ENCODE measurements around the gene EFCAB6.

Gene EFCAB6

DNA sequence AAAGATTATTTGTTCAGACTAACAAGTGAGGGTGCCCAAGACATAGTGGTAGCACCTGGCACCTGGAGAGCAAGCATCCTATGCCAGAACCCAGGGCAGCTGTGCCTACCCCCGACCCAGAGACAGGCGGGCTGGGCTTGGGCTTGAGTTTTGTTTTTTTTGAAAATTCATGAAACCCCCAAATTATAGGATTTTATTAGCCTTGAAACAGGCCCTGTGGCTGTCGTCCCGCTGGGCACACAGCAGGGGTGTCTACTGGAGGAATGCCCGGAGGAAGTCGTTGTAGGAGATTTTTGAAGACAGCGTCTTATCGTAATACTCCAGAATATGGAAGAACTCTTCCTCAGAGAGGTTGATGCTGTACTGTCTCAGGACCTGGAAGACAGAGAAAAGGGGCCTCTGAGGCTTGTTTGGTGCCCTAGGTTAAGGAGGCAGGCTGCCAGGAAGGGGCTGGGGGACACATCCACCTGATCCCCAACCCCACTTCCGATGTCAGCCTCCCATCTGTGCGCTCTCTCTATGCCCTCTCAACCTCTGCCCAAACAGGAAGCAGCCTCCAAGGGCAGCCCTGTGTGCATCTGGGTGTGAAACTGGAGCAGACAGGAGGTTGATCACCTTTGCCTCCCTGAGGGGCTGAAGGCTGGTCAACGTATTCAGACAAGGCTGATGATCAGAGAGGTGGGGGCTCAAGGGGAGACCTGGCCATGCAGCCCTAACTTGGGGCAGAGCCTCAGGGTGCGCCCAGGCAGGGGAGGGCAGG lies 283.3 kb downstream of the EFCAB6 start:
- no peak for DNase-seq (ENCODE audit: low spot score)

DNA sequence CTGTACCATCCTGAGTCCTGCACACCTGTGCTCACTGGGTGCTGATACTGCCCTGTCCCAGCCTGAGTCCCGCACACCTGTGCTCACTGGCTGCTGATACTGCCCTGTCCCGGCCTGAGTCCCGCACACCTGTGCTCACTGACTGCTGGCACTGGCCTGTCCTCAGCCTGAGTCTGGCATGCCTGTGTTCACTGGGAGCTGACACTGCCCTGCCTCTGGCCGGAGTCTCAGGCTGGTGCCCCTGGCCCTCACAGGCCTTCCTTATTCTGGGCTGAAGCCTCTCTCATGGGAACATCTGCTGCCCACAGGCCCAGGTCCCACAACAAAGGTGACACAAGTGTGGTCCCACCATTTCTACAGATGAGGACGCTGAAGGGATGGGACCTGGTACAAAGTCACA lies 285.2 kb downstream of the EFCAB6 start:
- DNase-seq (ENCODE audit: low spot score) = no peak

DNA sequence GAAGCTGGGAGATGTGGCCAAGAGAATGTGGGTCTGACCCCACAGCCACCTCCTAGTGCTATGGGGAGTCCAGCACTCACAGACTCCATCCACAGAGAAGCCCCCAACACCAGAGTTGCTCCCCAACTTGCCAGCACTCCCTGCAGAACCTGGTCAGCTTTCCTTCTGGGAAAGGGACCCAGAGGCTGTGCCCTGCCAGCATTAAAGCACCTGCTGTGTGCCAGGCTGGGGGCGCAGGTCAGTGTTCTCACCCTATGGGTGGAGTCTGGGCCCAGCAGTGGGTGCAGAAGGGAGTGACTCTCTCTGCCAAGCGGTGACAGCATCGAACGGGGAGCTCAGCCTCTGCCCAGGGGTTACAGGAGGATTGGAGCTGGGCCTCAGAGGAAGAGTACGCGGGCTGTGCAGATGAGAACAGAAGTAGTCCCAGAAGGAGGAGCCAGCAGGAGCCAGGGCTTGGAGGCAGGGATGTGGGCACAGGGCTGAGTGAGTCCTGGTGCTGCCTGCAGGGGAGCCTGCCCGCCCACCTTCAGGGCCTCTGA lies 285.9 kb downstream of the EFCAB6 start:
- DNase-seq (ENCODE audit: low spot score) = no peak

DNA sequence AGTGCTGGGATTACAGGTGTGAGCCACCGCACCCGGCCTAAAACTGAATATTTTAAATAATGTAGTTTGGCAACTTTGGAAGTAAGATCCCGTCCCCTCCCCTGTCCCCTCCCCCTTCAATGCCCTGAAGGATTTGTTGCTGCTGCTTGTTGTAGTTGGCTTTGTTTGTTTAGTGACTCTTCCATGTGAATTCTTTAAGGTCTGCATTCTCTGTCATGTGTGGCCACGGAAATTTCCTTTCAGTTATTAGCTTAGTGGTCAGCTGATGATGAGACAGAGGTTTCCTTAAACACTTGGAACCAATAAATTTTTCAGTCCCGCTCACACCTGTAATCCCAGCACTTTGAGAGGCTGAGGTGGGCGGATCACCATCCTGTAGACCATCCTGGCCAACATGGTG lies 290.4 kb downstream of the EFCAB6 start:
- no peak for DNase-seq (ENCODE audit: low spot score)

DNA sequence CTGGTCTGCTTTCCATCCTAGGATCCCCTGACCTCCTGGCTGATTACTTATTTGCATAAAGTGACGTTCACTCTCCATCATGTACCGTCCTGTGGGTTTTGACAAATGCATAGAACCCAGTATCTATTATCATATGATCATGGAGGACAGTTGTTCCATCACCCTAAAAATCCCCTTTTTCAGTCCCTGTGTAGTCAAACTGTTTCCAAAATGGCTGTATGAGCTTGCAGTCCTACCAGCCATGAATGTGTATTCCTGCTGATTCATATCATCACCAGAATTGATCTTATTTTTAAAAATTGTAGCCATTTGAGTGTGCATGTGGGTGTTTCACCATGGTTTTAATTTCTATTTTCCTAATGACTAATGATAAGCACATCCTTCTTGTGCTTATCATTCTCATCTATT lies 291.5 kb downstream of the EFCAB6 start:
- DNase-seq (ENCODE audit: low spot score) = no peak

DNA sequence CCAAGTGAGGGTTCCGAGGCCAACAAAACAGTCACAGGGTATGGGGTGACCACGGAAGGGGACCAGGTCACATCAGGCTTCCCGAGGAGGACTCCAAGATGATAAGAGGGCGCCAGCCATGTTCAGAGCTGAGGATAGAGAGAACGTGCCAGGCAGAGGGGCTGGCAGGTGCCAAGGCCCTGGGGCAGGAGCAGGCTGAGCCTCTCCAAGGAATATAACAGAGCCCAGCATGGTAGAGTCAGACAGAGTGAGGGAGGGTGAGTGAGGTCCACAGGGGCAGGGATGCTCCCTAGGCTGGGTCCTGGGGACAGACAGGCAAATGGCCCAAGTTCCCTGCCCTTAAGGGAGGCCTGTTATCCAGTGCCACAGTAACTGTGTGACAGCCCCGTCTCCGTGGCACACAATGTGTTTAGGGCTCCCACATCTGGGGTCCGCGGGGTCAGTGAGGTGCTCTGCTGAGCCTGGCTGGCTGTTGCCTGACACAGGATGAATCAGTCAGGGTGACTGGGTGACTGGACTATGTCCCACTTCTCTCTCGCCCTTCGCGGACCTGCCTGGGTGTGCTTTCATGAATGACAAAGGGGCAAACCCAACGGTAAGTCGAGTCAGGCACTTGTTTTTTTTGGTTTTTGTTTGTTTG lies 295.0 kb downstream of the EFCAB6 start:
- no peak for DNase-seq (ENCODE audit: low spot score)

DNA sequence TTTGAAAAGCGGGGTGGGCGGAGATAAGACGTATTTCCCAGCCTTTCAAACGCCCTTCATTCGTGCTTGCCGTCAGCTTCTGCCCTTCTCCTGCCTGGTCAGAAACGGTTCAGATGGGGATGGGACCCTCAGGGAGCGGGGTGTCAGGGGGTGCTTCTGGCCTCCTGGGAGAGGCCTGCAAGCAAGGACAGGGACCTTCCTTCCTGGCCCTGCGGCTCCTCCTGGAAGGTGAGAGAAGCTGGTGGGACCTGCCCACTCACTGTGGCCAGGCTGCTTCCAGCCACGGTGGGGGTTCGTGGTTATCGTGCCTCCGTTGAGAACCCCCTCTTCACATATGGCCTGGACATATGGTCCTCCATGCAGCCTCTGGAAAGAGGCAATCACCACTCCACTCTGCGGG lies 295.7 kb downstream of the EFCAB6 start:
- no peak for DNase-seq (ENCODE audit: low spot score)

DNA sequence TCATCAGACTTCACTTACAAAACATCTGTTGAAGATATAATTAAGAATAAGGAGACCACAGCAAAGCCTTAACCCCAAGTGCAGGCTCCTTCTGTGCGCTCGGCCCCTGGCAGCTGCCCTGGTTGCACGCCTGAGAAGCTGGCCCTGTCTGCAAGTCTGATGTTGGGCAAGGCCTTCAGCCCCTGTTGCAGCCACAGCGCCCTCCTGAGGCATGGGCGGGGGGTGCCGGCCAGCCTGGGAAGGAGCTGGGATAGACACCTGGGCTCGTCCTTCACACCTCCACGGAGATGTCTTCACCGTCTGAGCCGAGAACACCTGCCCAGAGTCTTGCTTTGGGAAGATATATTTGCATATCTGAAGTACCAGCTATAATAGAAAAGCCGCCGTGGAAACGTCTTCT lies 296.2 kb downstream of the EFCAB6 start:
- no peak for DNase-seq (ENCODE audit: low spot score)

DNA sequence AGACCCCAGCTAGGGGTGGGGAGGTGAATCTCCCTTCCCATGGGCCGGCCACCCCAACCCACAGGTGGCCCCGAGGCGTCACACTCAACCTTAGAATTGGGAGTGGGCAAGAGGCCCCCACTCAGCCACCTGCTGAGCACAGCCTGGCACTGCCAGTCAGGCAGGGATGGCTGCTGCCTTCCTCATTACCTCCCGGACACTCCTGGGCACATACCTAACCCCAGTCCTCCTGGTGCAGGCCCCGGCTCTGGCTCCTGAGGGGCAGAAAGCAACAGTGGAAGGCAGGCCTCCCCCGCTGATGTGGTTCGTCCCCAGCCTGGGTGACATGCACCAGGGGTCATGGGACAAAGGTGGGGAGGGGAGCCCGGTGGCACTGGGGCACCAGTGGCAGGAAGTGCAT lies 296.7 kb downstream of the EFCAB6 start:
- no peak for DNase-seq (ENCODE audit: low spot score)

DNA sequence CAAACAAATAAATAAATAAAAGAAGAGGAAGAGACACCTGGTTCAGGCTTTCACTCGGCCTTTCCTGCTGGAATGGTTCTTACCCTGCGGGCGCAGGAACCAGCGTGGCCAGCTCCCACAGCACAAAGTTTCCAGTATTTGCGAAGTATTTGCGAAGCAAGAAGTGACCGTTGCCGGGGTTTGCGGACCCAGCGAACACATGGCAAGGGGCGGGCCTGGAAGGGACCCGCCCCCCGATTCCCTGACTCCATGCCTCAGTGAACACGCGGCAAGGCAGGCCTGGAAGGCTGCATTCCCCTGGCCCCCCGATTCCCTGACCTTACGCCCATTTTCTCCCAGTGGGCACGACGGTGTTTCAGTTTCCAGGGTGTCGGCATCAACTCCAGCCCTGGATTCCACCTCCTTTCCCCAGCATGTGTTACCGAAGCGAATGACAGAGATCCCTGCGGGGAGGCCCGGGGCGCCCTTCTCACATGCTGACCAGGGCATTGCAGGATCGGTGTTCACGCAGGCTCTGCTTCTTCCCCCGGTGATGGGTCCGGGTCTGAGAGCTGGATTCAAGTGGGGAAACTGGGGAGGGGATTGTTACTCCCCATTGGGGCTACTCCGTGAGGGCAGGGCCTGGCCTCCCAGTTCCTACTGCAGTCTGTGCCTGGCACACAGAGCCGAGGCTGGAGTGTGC lies 297.5 kb downstream of the EFCAB6 start:
- no peak for DNase-seq (ENCODE audit: low spot score)

DNA sequence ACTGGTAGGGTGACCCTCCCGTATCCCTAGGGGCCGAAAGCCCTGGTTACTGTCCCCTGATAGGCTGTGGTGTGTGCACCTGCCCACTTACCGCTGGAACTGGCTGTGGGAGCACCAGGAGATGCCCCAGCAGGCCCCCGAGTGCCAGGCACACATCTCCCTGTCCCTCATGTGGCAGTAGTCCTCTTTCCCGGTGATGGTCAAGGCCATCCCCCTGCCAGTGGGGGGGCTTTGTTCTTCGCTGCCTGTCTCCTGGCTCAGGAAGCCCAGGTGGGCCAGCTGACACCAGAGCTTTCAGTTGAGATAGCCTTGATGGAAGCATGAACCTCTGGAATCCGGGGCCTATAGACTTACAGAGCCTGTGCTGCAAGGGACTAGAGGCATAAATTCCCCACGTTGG lies 299.8 kb downstream of the EFCAB6 start:
- DNase-seq (ENCODE audit: low spot score) = no peak

DNA sequence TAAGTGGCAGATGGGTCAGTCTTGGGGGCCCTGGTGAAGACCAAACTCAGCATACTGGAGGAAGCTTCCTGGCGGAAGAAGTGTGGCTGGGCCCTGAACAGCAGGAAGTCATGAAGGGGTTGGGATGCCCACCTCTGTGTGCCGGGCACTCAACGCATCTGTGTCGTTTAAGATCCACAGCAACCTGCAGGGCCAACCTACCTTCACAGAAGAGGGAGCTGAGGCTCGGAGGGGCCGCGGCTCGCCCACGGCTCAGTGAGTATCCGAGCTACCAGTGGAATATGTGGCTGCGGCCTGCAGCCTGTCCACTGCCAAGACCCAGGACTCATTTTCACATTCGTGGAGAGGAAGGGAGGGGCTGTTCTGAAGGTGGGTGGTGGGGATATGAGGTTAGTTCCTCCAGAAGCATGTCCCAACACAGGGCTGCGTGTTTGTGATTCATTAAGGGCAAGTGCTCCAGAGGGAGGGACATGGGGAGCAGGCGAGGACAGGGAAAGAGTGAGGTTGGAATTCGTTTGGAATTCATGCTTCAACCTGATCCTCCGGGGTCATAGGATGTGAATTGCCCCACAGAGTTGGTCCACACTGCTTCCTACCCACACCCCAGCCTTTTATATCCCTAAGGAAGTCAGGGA lies 300.7 kb downstream of the EFCAB6 start:
- DNase-seq (ENCODE audit: low spot score) = no peak

DNA sequence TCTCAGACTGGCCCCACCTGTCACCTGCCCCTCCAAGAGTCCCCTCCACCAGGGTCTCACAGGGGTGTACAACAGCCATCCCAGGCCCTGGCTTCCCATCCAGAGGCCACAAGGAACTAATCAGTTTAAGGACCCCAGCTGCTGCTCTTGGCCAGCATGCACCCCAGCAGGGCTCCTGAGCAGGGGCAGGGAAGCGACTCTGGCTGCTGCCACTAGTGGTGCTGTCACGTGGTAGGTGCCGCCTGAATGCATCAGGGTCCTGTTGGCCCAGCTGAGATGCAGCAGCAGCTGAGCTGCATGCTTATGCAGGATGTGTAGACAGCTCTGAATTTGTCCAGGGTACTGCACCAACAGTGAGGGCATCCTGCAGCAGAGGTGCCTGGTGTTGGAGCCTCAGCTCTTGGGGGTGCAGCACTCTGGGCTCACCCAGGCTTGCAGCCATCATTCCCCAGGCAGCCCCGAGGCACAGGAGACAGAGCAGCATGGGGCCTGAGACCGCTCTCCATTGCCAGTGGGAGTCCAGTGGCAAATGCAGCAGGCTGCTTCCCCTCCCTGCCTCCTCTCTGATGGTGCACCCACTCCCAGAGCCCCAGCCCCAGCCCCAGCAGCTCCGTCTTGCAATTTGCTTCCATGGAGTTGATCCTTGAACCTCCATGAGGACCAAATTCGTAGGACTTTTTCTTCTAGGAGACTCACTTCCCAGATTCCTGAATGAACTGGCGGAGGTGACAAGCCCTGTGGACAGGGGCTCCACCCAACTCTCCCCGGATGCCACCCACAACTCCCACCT lies 301.6 kb downstream of the EFCAB6 start:
- no peak for DNase-seq (ENCODE audit: low spot score)

DNA sequence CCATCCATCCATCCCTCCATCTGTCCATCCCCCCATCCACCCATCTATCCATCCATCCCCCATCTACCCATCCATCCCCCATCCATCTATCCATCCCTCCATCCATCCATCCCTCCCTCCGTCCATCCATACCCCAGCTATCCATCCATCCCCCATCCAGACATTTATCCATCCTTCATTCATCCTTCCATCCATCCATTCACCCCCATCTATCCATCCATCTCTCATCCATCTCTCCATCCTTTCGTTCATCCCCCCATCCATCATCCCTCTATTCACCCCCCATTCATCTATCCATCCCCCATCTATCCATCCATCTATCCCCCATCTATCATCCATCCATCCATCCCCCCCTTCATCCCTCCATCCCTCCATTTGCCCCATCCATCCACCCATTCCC lies 302.8 kb downstream of the EFCAB6 start:
- DNase-seq (ENCODE audit: low spot score) = no peak

DNA sequence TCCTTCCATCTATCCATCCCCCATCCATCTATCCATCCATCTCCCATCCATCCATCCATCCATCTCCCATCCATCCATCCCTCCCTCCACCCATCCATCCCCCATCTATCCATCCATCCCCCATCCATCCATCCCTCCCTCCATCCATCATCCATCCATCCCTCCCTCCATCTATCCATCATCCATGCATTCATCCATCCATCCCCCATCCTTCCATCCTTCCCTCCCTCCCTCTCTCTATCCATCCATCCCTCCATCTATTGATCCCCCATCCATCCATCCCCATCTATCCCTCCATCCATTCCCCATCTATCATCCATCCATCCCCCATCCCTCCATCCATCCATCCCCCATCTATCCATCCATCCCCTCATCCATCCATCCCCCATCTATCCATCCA lies 303.6 kb downstream of the EFCAB6 start:
- no peak for DNase-seq (ENCODE audit: low spot score)

DNA sequence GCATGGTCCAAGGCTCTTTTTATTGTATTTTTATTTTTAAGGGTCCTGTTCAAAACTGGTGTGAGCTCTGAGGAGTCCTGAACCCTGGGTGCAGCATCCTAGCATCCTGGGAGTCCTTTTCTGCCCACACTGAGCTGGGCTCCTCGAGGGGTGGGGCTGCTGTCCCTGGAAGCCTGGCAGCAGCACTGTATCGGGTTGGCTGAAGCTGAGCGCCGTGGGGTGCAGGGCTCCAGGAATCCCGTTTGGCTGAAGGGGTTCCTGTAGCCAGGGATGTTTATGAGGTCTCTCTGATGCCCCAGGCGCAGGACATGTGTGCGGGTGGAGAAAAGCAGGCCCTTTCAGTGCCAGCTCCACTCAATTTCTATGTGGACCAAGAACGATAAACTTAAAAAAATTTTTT lies 304.9 kb downstream of the EFCAB6 start:
- DNase-seq (ENCODE audit: low spot score) = no peak

DNA sequence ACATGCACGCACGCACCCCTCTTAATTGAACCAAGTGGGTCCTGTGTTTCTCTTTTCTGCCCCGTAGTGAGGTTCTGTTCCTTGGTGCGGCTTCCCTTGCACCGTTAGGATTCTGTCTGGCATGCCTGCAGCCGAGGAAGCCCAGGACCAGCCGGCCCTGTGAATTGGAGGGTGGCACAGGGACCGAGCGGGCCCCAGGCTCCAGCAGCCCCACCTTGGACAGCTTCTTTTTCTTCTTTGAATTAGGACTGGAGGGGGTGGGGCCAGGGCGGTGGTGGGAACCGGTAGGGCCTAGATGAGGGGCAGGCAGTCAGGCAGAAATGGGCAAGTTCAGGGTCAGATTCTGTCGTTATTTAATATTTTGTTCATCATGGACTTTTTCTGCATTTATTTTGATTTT lies 305.6 kb downstream of the EFCAB6 start:
- DNase-seq (ENCODE audit: low spot score) = no peak

DNA sequence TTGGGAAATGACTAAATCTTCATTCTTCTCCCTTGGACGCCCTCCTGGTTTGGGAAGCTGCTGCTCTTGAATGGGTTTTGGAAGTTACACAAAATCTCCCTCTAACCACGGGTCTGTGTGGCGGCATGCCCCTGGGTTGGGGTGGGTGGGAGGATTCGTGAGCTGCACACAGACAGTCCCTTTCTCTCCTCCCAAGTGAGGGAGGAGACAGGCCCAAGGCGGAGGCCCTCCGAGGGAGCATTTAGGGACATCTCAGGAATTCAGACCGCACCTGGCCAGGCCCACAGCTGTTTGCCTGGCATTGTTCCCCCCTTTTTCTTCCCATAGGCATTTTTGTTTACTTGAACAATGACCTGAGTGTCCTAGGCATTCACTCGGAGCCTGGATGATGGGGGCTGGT lies 306.2 kb downstream of the EFCAB6 start:
- DNase-seq (ENCODE audit: low spot score) = no peak

DNA sequence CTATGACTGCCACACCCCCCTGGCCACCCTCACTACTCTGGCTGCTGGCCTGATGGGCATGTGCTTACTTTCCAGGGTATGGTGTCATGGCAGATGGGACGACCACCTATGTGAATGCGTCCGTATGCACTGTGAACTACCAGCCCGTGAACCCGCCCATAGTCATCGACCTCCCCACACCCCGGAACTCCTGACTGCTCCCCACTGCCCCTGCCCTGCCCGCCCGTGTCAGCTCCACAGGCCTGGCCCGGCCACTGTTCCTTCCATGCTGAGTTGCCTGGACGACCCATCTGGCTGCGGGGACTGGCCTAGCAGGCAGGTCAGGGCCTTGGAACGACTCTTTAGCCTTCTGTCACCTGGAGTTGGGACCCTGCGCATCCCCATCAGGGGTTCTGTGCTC lies 306.7 kb downstream of the EFCAB6 start:
- DNase-seq (ENCODE audit: low spot score) = no peak

DNA sequence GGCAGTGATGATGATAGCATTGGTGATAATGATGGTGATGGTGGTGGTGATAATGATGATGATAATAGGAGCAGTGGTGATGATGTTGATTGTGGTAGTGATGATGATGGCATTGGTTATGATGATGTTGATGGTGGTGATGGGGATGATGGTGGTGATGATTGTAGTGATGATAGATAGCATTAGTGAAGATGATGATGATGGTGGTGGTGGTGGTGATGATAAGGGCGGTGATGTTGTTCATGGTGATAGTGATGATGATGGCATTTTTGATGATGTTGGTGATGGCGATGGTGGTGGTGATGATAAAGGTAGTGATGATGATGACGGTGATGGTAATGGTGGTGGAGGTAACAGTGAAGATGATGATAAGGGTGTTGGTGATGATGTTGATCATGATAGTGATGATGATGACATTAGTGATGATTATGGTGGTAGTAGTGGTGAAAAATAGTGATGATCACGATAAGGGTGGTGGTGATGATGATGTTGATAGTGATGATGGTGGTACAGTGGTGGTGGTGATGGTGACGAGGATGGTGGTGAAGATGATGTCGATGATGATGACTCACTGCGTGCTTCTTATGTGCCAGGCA lies 307.3 kb downstream of the EFCAB6 start:
- no peak for DNase-seq (ENCODE audit: low spot score)

DNA sequence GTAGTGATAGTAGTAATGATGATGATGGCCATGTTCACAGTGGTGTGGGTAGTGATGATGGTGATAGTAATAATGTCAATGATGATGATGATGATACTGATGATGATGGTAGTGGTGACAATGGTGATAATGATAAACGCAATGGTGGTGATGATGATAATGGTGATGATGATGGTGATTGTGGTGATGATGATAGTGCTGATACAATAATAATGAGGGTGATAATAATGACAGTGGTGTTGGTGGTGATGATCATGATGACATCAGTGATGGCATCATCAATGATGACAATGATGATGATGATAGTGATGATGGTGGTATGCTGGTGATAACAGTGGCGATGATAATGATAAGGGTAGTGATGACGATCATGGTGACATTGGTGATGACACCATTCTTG lies 308.0 kb downstream of the EFCAB6 start:
- no peak for DNase-seq (ENCODE audit: low spot score)

Data from CD4-positive, alpha-beta T cell treated with Interleukin-2 at 100 ng/mL for 4 hours (primary cell).